Vagina (tissue), 2 donors: Measurements from ENCODE around the gene TBX10.

Experiments used
- POLR2A ChIP-seq, 2 donors: fragments of 450-650 bp; IDR thresholded peaks; one replicate each; pipeline ENCODE4 v1.6.1; 2017; ENCODE audit warnings: antibody characterized with exemption in 2 of 2, mild to moderate bottlenecking in 2 of 2, moderate library complexity in 2 of 2
- TF ChIP-seq, protein P1 (sequence below), 3 experiments: fragments of 450-650 bp in 2 of 3; fragments of 200-600 bp in 1 of 3; sonication (generic) in 1 of 3; IDR thresholded peaks; one replicate each; pipeline ENCODE4 v1.5.1; 2017 to 2019; ENCODE audit warnings: antibody characterized with exemption in 3 of 3, mild to moderate bottlenecking in 2 of 3, moderate library complexity in 2 of 3

DNA sequence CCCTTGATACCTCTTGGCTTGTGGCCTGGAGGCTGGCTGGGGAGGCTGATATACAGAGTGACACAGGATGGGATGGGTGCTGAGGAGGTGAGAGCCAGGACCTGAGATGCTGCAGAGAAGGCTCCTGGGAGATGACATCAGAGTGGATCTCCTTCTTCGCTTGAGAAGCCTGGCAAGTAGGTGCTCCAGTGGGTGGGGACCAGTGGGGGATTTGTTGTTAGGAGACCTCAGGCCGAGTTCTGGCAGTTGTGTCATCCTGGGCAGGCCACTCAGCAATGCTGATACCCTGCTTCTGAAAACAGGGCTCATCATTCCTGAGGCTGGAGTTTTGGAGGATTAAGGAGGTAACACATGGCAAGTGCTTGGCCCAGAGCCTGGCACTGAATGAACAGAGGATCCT is 34.7 kb downstream of the TBX10 start:
- TF ChIP-seq, protein P1, sequence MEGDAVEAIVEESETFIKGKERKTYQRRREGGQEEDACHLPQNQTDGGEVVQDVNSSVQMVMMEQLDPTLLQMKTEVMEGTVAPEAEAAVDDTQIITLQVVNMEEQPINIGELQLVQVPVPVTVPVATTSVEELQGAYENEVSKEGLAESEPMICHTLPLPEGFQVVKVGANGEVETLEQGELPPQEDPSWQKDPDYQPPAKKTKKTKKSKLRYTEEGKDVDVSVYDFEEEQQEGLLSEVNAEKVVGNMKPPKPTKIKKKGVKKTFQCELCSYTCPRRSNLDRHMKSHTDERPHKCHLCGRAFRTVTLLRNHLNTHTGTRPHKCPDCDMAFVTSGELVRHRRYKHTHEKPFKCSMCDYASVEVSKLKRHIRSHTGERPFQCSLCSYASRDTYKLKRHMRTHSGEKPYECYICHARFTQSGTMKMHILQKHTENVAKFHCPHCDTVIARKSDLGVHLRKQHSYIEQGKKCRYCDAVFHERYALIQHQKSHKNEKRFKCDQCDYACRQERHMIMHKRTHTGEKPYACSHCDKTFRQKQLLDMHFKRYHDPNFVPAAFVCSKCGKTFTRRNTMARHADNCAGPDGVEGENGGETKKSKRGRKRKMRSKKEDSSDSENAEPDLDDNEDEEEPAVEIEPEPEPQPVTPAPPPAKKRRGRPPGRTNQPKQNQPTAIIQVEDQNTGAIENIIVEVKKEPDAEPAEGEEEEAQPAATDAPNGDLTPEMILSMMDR (IDR thresholded peaks at IDR 0.05), result no peak
- TF ChIP-seq POLR2A (IDR thresholded peaks at IDR 0.05), result no peak
